Stimulated activated CD4-positive, alpha-beta T cell treated with anti-CD3 and anti-CD28 coated beads, Interleukin-4, amount 100 ng/mL, for 1 hour (primary cell): ENCODE results near the gene WDR70.

Experiments used
- DNase-seq: peaks from one replicate; pipeline ENCODE4 v3.0.0-alpha.2; 2020

Gene WDR70

GRCh38 chr5:37730896-37731455, 351.9 kb downstream of the WDR70 start:
- DNase-seq = no peak

- DNase-seq = no peak
These were observed 355.0 kb downstream of the WDR70 start for GRCh38 chr5:37734114-37734513.

- no peak for DNase-seq
These were observed 356.7 kb downstream of the WDR70 start for GRCh38 chr5:37735649-37736347.

- no peak for DNase-seq
These were observed 357.3 kb downstream of the WDR70 start for GRCh38 chr5:37736397-37736796.

GRCh38 chr5:37737326-37738056, 358.4 kb downstream of the WDR70 start:
- DNase-seq = no peak

GRCh38 chr5:37738057-37738691, 359.1 kb downstream of the WDR70 start:
- DNase-seq = no peak

- DNase-seq = no peak
These were observed 359.9 kb downstream of the WDR70 start for GRCh38 chr5:37738865-37739488.

- DNase-seq = no peak
These were observed 360.7 kb downstream of the WDR70 start for GRCh38 chr5:37739817-37740261.

GRCh38 chr5:37740331-37741066, 361.4 kb downstream of the WDR70 start:
- DNase-seq = no peak

GRCh38 chr5:37742111-37742510, 363.0 kb downstream of the WDR70 start:
- no peak for DNase-seq

- no peak for DNase-seq
These were observed 372.1 kb downstream of the WDR70 start for GRCh38 chr5:37751227-37751626.

- no peak for DNase-seq
These were observed 375.9 kb downstream of the WDR70 start for GRCh38 chr5:37754976-37755375.

- DNase-seq = no peak
These were observed 376.5 kb downstream of the WDR70 start for GRCh38 chr5:37755581-37755980.

GRCh38 chr5:37756248-37756647, 377.1 kb downstream of the WDR70 start:
- DNase-seq = no peak

- DNase-seq = no peak
These were observed 379.0 kb downstream of the WDR70 start for GRCh38 chr5:37757980-37758582.

GRCh38 chr5:37767251-37767650, 388.1 kb downstream of the WDR70 start:
- DNase-seq = no peak

GRCh38 chr5:37767961-37768360, 388.8 kb downstream of the WDR70 start:
- DNase-seq = no peak

GRCh38 chr5:37768371-37768770, 389.3 kb downstream of the WDR70 start:
- no peak for DNase-seq

GRCh38 chr5:37769108-37769507, 390.0 kb downstream of the WDR70 start:
- DNase-seq = no peak

- no peak for DNase-seq
These were observed 390.7 kb downstream of the WDR70 start for GRCh38 chr5:37769840-37770239.

GRCh38 chr5:37770786-37771185, 391.7 kb downstream of the WDR70 start:
- no peak for DNase-seq

- DNase-seq = no peak
These were observed 392.1 kb downstream of the WDR70 start for GRCh38 chr5:37771203-37771611.
